Measurements from ENCODE around the gene BCAR3.

DNA sequence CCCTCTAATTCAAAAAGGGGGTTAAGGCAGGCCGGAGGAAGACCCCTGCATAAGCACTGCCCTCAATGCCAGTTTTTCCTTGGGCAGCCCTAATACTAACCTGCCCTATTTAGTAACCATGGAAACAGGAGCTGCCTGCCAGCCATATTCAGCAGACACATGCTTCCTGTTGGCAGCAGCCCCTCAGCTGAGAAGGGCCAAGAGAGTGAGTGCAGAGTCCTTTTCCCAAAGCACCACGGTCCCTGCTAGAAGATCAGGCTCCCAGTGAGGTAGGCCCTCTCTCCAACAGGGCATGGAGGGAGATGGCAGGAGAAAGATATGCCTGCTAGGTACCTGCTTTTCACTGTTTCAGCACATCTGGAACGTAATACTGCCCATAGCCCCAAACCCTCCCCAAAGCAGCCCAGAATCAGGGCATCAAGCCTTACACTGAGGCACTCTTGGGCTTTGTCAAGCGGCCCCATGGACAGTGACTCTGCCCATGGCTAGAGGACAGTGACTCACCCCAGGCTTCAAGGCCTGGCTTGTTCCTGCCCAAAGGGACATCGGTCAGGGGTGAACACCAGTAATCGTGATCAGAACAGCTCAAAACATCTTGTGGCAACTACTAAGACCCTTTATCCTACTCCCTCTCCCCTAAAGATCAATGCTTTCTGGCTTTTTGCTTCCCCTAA is 64.5 kb downstream of the BCAR3 start:
- TF ChIP-seq CTCF (IDR thresholded peaks at IDR 0.05) = no peak
- TF ChIP-seq REST (IDR thresholded peaks at IDR 0.05; ENCODE audit: insufficient read depth in 1 of 2, low read depth in 2 of 2, low read length in 1 of 2) = no peak

Data from Panc1 (cell line).